HG03521 (cell line): ENCODE results near the gene DNAH14.

Experiments used
- ATAC-seq: cut with Tn5 transposase; IDR thresholded peaks from one replicate; pipeline ENCODE4 v1.9.1; 2021; ENCODE audit warnings: mild to moderate bottlenecking, moderate library complexity; ENCODE audit not compliant: unreplicated experiment

The DNAH14 gene

GRCh38 chr1:225424562-225425200, 495.2 kb downstream of the DNAH14 start:
- ATAC-seq, result no peak

GRCh38 chr1:225425201-225425786, 495.8 kb downstream of the DNAH14 start:
- no peak for ATAC-seq

- no peak for ATAC-seq
Measured at GRCh38 chr1:225426395-225427234, 497.1 kb downstream of the DNAH14 start.

GRCh38 chr1:225427235-225428067, 498.0 kb downstream of the DNAH14 start, which contains the start of gene LBR:
LBR (minus strand) TSS chr1:225428038; CDS start chr1:225424075, 3,963 bp downstream.
- ATAC-seq, result peak; percentile 33

GRCh38 chr1:225428068-225428880, 498.8 kb downstream of the DNAH14 start:
- ATAC-seq, result peak; percentile 91

- ATAC-seq, result no peak
Measured at GRCh38 chr1:225428881-225429455, 499.5 kb downstream of the DNAH14 start.

GRCh38 chr1:225430301-225430700, 500.8 kb downstream of the DNAH14 start:
- no peak for ATAC-seq

GRCh38 chr1:225431081-225431863, 501.8 kb downstream of the DNAH14 start:
- ATAC-seq, result no peak

- ATAC-seq, result no peak
Measured at GRCh38 chr1:225434046-225434445, 504.6 kb downstream of the DNAH14 start.

GRCh38 chr1:225435076-225435475, 505.6 kb downstream of the DNAH14 start:
- no peak for ATAC-seq

GRCh38 chr1:225435487-225435886, 506.0 kb downstream of the DNAH14 start:
- ATAC-seq, result peak; percentile 19

- ATAC-seq, result peak; percentile 43
Measured at GRCh38 chr1:225435957-225436392, 506.5 kb downstream of the DNAH14 start.

GRCh38 chr1:225437710-225438437, 508.4 kb downstream of the DNAH14 start:
- no peak for ATAC-seq

GRCh38 chr1:225440380-225441221, 511.1 kb downstream of the DNAH14 start:
- ATAC-seq, result no peak

- no peak for ATAC-seq
Measured at GRCh38 chr1:225441314-225442122, 512.0 kb downstream of the DNAH14 start.

- no peak for ATAC-seq
Measured at GRCh38 chr1:225442123-225442505, 512.6 kb downstream of the DNAH14 start.
